Activated naive CD8-positive, alpha-beta T cell treated with anti-CD3 and anti-CD28 coated beads, Interleukin-2, amount 50 U/mL, for 24 hours (primary cell): ENCODE measurements around the gene PDXDC1.
"Not testable (repeated sequence)": the region's sequence is repeated elsewhere in the genome, so short reads cannot be mapped to it uniquely, and the experiment has no call there.

ENCODE experiments used
- ATAC-seq: fragments of 150-1000 bp; cut with Tn5 transposase; one replicate; pipeline ENCODE4 v1.10.0; 2021
- DNase-seq: peaks from one replicate; pipeline ENCODE4 v3.0.0; 2021
- H3K27ac Mint-ChIP-seq: one replicate; pipeline ENCODE4 v1.8.0; 2021; ENCODE audit warnings: mild to moderate bottlenecking, mixed read lengths
- H3K27me3 Mint-ChIP-seq: one replicate; pipeline ENCODE4 v1.8.0; 2021; ENCODE audit warnings: mixed read lengths
- H3K36me3 Mint-ChIP-seq: one replicate; pipeline ENCODE4 v1.8.0; 2021; ENCODE audit warnings: low read depth, mixed read lengths
- H3K4me1 Mint-ChIP-seq: one replicate; pipeline ENCODE4 v1.8.0; 2021; ENCODE audit warnings: mixed read lengths
- H3K4me3 Mint-ChIP-seq: one replicate; pipeline ENCODE4 v1.8.0; 2021; ENCODE audit warnings: mild to moderate bottlenecking, moderate library complexity, mixed read lengths
- H3K9me3 Mint-ChIP-seq: one replicate; pipeline ENCODE4 v1.8.0; 2021; ENCODE audit warnings: mixed read lengths

PDXDC1 gene

GRCh38 chr16:14961405-14962186 lies 13.2 kb upstream of the PDXDC1 start:
- Mint-ChIP-seq H3K9me3 (peaks cover 7% of the 10 kb centered on the region), H3K27me3 (peaks cover 10% of the 10 kb centered on the region), H3K4me1 (no peaks in the 10 kb centered on the region), H3K4me3 (no peak overlapping the region), H3K27ac (no peak overlapping the region), H3K36me3 (no peaks in the 10 kb centered on the region)
- ATAC-seq (no peak), DNase-seq (no peak)

GRCh38 chr16:14963281-14964173 lies 11.3 kb upstream of the PDXDC1 start:
- ATAC-seq (no peak), DNase-seq (no peak)
- Mint-ChIP-seq H3K27me3 (peaks cover 10% of the 10 kb centered on the region), H3K36me3 (no peaks in the 10 kb centered on the region), H3K4me1 (no peaks in the 10 kb centered on the region), H3K9me3 (peaks cover 7% of the 10 kb centered on the region), H3K27ac (no peak overlapping the region), H3K4me3 (no peak overlapping the region)

DNA sequence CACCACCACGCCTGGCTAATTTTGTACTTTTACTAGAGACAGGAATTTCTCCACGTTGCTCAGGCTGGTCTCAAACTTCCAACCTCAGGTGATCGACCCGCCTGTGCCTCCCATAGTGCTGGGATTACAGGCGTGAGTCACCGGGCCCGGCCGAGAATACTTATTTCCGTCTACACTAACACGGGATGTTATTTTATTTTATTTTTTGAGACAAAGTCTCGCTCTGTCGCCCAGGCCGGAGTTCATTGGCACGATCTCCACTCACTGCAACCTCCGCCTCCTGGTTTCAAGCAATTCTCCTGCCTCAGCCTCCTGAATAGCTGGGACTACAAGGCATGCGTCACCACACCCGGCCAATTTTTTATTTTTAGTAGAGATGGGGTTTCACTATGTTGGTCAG lies 9.5 kb upstream of the PDXDC1 start:
- Mint-ChIP-seq H3K9me3 (peaks cover 7% of the 10 kb centered on the region), H3K27me3 (peaks cover 10% of the 10 kb centered on the region), H3K4me3 (no peak overlapping the region), H3K36me3 (no peaks in the 10 kb centered on the region), H3K4me1 (no peaks in the 10 kb centered on the region), H3K27ac (no peak overlapping the region)
- no peak for ATAC-seq
- DNase-seq = no peak

DNA sequence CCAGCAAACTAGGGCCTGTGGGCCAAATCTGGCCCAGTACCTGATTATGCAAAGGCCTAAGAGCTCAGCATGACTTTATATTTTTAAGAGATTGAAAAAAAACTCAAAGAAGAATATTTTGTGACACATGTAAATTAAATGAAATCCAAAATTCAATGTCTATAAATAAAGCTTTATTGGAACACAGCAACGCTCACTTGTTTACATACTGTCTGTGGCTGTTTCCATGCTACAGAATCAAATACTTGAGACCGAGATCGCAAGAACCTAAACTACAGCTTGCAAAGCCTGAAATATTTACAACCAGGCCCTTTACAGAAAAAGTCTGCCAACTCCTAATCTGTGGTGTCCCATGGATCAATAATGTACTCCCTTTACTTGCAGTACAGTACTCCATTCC lies 5.0 kb upstream of the PDXDC1 start:
- not testable (repeated sequence) for ATAC-seq

DNA sequence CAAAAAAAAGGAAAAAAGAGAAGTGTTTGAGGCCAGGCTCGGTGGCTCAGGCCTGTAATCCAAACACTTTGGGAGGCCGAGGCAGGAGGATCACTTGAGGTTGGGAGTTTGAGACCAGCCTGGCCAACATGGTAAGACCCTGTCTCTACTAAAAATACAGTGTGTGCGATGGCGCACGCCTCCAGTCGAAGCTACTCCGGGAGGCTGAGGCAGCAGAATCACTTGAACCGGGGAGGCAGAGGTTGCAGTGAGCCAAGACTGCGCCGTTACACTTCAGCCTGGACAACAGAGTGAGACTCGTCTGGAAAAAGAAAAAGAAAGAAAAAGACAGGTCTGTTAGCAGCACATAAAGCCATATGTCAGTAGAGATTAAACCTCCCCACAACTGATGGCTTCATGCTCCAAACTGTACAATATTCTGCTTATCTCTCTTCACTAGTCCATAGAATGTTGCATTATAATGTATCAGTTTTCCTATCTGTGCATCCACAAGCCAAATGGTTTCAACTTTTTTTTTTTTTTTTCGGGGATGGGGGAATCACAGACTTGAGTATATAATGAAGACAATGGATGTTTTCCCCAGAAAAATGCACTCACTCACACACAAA lies 3.1 kb upstream of the PDXDC1 start:
- peaks cover 17% of the 10 kb centered on the region for H3K4me1 Mint-ChIP-seq
- H3K36me3 Mint-ChIP-seq, H3K9me3 Mint-ChIP-seq, H3K27me3 Mint-ChIP-seq, H3K4me3 Mint-ChIP-seq, ATAC-seq, H3K27ac Mint-ChIP-seq, DNase-seq: not testable (repeated sequence)

More for the DNA sequence above, 5.0 kb upstream of the PDXDC1 start:
- not testable (repeated sequence) for H3K4me1 Mint-ChIP-seq, H3K36me3 Mint-ChIP-seq, H3K9me3 Mint-ChIP-seq, H3K4me3 Mint-ChIP-seq, H3K27me3 Mint-ChIP-seq, H3K27ac Mint-ChIP-seq, DNase-seq

GRCh38 chr16:14973785-14974322 lies 972 bp upstream of the PDXDC1 start:
- peak overlapping the region; percentile 61 for H3K4me3 Mint-ChIP-seq
- H3K4me1 Mint-ChIP-seq = peaks cover 25% of the 10 kb centered on the region
- not testable (repeated sequence) for H3K27me3 Mint-ChIP-seq, H3K9me3 Mint-ChIP-seq, H3K36me3 Mint-ChIP-seq, ATAC-seq, DNase-seq
- H3K27ac Mint-ChIP-seq = peak overlapping the region; percentile 46

- Mint-ChIP-seq H3K4me3 (peak overlapping the region; percentile 87), H3K27ac (peak overlapping the region; percentile 85), H3K4me1 (peaks cover 25% of the 10 kb centered on the region)
- not testable (repeated sequence) for H3K36me3 Mint-ChIP-seq, ATAC-seq, H3K27me3 Mint-ChIP-seq, H3K9me3 Mint-ChIP-seq, DNase-seq
Observed at GRCh38 chr16:14974331-14974655, 533 bp upstream of the PDXDC1 start.

GRCh38 chr16:14975418-14976194 lies 780 bp downstream of the PDXDC1 start:
- Mint-ChIP-seq H3K4me3 (peak overlapping the region; percentile 87), H3K4me1 (peaks cover 27% of the 10 kb centered on the region), H3K27ac (peak overlapping the region; percentile 75)
- not testable (repeated sequence) for ATAC-seq, H3K36me3 Mint-ChIP-seq, H3K9me3 Mint-ChIP-seq, H3K27me3 Mint-ChIP-seq
- DNase-seq = peak; percentile 63

DNA sequence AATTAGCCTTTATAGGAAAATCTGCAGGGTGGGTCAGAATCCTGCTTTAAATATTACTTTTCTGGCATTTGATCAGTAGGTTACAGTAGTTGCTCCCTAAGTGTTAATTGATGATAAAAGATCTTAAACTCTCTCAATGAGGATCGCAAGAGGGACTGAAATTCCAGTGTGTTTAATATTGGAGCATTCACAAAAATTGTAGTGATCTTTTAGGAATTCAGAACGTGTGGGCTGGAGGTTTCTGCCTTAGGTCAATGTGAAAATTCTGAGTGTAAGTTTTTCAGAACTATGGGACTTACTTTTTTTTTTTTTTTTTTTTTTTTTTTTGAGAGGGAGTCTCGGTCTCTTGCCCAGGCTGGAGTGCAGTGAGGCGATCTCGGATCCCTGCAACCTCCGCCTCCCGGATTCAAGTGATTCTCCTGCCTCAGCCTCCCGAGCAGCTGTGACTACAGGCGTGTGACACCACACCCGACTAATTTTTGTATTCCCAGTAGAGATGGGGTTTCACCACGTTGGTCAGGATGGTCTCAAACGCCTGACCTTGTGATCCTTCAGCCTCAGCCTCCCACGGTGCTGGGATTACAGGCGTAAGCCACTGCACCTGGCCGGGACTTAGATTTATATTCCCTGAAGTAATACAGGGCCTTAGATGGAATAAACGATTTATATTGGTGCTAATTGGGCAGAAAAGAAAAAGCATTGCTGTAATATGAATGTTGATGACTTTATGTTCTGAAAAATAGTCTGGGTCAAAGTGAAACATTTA lies 2.3 kb downstream of the PDXDC1 start:
- H3K4me1 Mint-ChIP-seq = peaks cover 29% of the 10 kb centered on the region
- ATAC-seq, DNase-seq, H3K9me3 Mint-ChIP-seq, H3K27me3 Mint-ChIP-seq, H3K27ac Mint-ChIP-seq, H3K36me3 Mint-ChIP-seq: not testable (repeated sequence)
- H3K4me3 Mint-ChIP-seq = peak overlapping the region; percentile 1

GRCh38 chr16:14978281-14978680 lies 3.5 kb downstream of the PDXDC1 start:
- not testable (repeated sequence) for H3K27me3 Mint-ChIP-seq, H3K27ac Mint-ChIP-seq, DNase-seq, H3K36me3 Mint-ChIP-seq, H3K9me3 Mint-ChIP-seq, ATAC-seq, H3K4me3 Mint-ChIP-seq
- H3K4me1 Mint-ChIP-seq = peaks cover 30% of the 10 kb centered on the region

DNA sequence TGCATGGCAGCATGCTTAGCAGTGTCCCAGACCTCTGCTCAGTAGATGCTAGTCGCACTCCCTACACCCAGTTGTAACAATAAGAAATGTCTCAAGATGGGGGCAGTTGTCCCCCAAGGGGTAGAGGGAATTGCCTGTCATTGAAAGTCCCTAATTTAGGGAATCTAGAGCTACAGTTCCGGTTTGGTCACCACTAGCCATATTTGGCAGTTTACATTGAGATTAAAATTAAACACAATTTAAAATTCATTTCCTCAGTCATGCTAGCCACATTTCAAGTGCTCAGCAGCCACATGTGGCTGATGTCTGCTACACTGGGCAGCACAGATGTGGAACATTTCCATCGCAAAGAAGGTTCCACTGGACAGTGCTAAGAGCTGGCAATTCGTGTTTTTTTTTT lies 4.1 kb downstream of the PDXDC1 start:
- H3K27ac Mint-ChIP-seq, DNase-seq, H3K27me3 Mint-ChIP-seq, H3K9me3 Mint-ChIP-seq, H3K4me3 Mint-ChIP-seq, ATAC-seq, H3K36me3 Mint-ChIP-seq: not testable (repeated sequence)
- H3K4me1 Mint-ChIP-seq = peaks cover 26% of the 10 kb centered on the region

GRCh38 chr16:14981234-14981633 lies 6.4 kb downstream of the PDXDC1 start:
- not testable (repeated sequence) for H3K4me3 Mint-ChIP-seq, H3K27me3 Mint-ChIP-seq, ATAC-seq, H3K27ac Mint-ChIP-seq, DNase-seq, H3K9me3 Mint-ChIP-seq
- Mint-ChIP-seq H3K36me3 (peaks cover 10% of the 10 kb centered on the region), H3K4me1 (peaks cover 22% of the 10 kb centered on the region)

- H3K4me3 Mint-ChIP-seq, ATAC-seq, H3K9me3 Mint-ChIP-seq, DNase-seq, H3K27me3 Mint-ChIP-seq, H3K27ac Mint-ChIP-seq: not testable (repeated sequence)
- Mint-ChIP-seq H3K36me3 (peaks cover 16% of the 10 kb centered on the region), H3K4me1 (peaks cover 16% of the 10 kb centered on the region)
Observed at GRCh38 chr16:14982521-14982920, 7.7 kb downstream of the PDXDC1 start.
